HepG2 (cell line): ENCODE data around the gene PLA1A.

Experiments used
- EP300 ChIP-seq, 3 experiments: sonication (generic) in 1 of 3; formaldehyde crosslinking in 1 of 3; IDR thresholded peaks; 2 replicates each; pipeline versions ENCODE4 v1.5.1 to v1.6.1; 2011 to 2020; ENCODE audit warnings: low read depth in 2 of 3, low read length in 2 of 3, borderline replicate concordance in 1 of 3, improper control_type of control experiment in 1 of 3, mild to moderate bottlenecking in 1 of 3, missing genetic modification reagents in 1 of 3, moderate library complexity in 1 of 3
- GABPA ChIP-seq, 2 experiments: IDR thresholded peaks; 2 replicates each; pipeline ENCODE4 v1.6.1; 2011 to 2016; ENCODE audit warnings: low read depth in 2 of 2, low read length in 1 of 2, missing biosample characterization in 1 of 2, missing genetic modification characterization in 1 of 2
- HNRNPLL ChIP-seq: fragments of 200-400 bp; formaldehyde crosslinking; IDR thresholded peaks from 2 replicates; pipeline ENCODE4 v1.6.1; 2017; ENCODE audit warnings: mild to moderate bottlenecking, low read depth, low read length; ENCODE audit not compliant: poor library complexity, severe bottlenecking
- KLF15 ChIP-seq: sonication (generic); formaldehyde crosslinking; IDR thresholded peaks from 2 replicates; pipeline ENCODE4 v1.8.1; 2023; ENCODE audit warnings: borderline replicate concordance, mild to moderate bottlenecking, inconsistent platforms, missing genetic modification reagents, mixed read lengths
- MED1 ChIP-seq: sonication (generic); formaldehyde crosslinking; IDR thresholded peaks from 2 replicates; pipeline ENCODE4 v1.4.0; 2020; ENCODE audit warnings: missing genetic modification reagents
- POLR2AphosphoS5 ChIP-seq: IDR thresholded peaks from 2 replicates; pipeline ENCODE4 v1.6.1; 2012; ENCODE audit warnings: low read depth, low read length
- SRSF4 ChIP-seq: fragments of 200-400 bp; formaldehyde crosslinking; IDR thresholded peaks from one replicate; pipeline ENCODE4 v1.6.1; 2018; ENCODE audit warnings: mild to moderate bottlenecking, low read depth, low read length, moderate library complexity; ENCODE audit not compliant: poor library complexity, severe bottlenecking
- ZNF460 ChIP-seq: sonication (generic); formaldehyde crosslinking; IDR thresholded peaks from 2 replicates; pipeline ENCODE4 v1.5.1; 2020; ENCODE audit warnings: missing genetic modification reagents, mild to moderate bottlenecking, borderline replicate concordance
- ZZZ3 ChIP-seq: sonication (generic); formaldehyde crosslinking; IDR thresholded peaks from 2 replicates; pipeline ENCODE4 v1.4.0; 2020; ENCODE audit warnings: missing genetic modification reagents, mild to moderate bottlenecking, borderline replicate concordance
- TF ChIP-seq, protein P1 (sequence below): sonication (generic); formaldehyde crosslinking; IDR thresholded peaks from 2 replicates; pipeline ENCODE4 v1.5.0; 2020; ENCODE audit warnings: mild to moderate bottlenecking, missing genetic modification reagents, moderate library complexity

- TF ChIP-seq, protein P1, sequence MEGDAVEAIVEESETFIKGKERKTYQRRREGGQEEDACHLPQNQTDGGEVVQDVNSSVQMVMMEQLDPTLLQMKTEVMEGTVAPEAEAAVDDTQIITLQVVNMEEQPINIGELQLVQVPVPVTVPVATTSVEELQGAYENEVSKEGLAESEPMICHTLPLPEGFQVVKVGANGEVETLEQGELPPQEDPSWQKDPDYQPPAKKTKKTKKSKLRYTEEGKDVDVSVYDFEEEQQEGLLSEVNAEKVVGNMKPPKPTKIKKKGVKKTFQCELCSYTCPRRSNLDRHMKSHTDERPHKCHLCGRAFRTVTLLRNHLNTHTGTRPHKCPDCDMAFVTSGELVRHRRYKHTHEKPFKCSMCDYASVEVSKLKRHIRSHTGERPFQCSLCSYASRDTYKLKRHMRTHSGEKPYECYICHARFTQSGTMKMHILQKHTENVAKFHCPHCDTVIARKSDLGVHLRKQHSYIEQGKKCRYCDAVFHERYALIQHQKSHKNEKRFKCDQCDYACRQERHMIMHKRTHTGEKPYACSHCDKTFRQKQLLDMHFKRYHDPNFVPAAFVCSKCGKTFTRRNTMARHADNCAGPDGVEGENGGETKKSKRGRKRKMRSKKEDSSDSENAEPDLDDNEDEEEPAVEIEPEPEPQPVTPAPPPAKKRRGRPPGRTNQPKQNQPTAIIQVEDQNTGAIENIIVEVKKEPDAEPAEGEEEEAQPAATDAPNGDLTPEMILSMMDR: no peak
- TF ChIP-seq POLR2AphosphoS5 (no peak), EP300 (IDR thresholded peaks at IDR 0.05; ENCODE audit: low read depth in 2 of 2, low read length in 2 of 2) (no peak), EP300 (CRISPR knock-in tag; IDR thresholded peaks at IDR 0.05; ENCODE audit: borderline replicate concordance) (no peak), ZNF460 (no peak), MED1 (CRISPR knock-in tag) (no peak), SRSF4 (no peak), ZZZ3 (CRISPR knock-in tag) (no peak), KLF15 (CRISPR knock-in tag) (no peak), GABPA (IDR thresholded peaks at IDR 0.05; ENCODE audit: low read depth, low read length) (no peak), GABPA (CRISPR knock-in tag; IDR thresholded peaks at IDR 0.05; ENCODE audit: low read depth) (no peak), HNRNPLL (no peak)
These were observed 39.8 kb upstream of the PLA1A start for GRCh38 chr3:119557877-119558269.
